GM12801 (cell line): ENCODE results near the gene ATOSB.

ENCODE experiments used
- TF ChIP-seq, protein P1 (sequence below): IDR thresholded peaks from one replicate; pipeline ENCODE4 v1.5.1; 2011; ENCODE audit warnings: control low read depth; ENCODE audit not compliant: insufficient read length; ENCODE audit errors: extremely low read depth

ATOSB gene

DNA sequence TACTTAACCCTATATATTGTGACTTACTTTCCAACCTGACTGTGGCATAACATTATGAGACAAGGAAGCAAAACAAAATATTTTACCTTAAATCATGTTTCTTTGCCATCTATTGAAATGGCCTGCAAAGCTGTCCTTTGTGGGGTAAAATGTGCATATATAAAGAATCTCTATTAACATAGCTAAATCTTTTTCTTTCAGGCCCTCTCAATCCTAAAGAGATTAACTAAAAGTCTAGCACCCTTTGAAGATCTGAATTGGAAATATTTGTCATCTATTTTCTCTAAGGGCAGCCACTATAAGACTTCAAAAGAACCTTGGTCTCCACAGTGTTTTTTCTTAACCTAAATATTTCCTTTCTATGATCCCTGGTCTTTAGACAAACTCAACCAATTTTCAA is 41.1 kb upstream of the ATOSB start:
- TF ChIP-seq, protein P1, sequence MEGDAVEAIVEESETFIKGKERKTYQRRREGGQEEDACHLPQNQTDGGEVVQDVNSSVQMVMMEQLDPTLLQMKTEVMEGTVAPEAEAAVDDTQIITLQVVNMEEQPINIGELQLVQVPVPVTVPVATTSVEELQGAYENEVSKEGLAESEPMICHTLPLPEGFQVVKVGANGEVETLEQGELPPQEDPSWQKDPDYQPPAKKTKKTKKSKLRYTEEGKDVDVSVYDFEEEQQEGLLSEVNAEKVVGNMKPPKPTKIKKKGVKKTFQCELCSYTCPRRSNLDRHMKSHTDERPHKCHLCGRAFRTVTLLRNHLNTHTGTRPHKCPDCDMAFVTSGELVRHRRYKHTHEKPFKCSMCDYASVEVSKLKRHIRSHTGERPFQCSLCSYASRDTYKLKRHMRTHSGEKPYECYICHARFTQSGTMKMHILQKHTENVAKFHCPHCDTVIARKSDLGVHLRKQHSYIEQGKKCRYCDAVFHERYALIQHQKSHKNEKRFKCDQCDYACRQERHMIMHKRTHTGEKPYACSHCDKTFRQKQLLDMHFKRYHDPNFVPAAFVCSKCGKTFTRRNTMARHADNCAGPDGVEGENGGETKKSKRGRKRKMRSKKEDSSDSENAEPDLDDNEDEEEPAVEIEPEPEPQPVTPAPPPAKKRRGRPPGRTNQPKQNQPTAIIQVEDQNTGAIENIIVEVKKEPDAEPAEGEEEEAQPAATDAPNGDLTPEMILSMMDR = no peak

GRCh38 chr9:35152926-35153325 is 37.3 kb upstream of the ATOSB start:
- TF ChIP-seq, protein P1 = no peak

DNA sequence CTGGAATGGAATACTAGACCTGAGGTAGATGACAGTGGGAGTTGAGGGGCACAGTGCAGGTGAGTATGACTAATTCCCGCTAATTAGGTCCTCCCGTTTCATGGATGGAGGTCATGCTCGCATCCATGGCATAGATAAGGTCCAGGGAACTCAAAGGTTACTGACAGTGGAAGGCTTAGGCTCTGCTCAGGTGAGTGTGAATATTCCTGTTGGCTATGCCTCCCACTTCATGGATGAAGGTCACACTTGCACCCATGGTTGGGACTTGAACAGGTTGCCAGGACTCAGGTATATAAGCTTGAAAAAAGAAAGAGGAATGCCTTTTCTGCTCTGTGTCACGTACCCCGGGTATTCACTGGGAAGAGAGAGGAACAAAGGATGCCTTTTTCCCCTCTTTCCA is 26.4 kb upstream of the ATOSB start:
- TF ChIP-seq, protein P1 = no peak

GRCh38 chr9:35140093-35140492 is 24.4 kb upstream of the ATOSB start:
- TF ChIP-seq, protein P1 = no peak

GRCh38 chr9:35136866-35137265 is 21.2 kb upstream of the ATOSB start:
- TF ChIP-seq, protein P1 = no peak

GRCh38 chr9:35135988-35136387 is 20.3 kb upstream of the ATOSB start:
- TF ChIP-seq, protein P1 = no peak

- TF ChIP-seq, protein P1 = no peak
Observed at GRCh38 chr9:35134920-35135319, 19.3 kb upstream of the ATOSB start.
